CD4-positive, alpha-beta T cell treated with Interleukin-2 at 100 ng/mL for 4 hours (primary cell): Measurements from ENCODE around the gene KIAA1671.

Experiments used
- DNase-seq: peaks from one replicate; pipeline ENCODE4 v3.0.0-alpha.2; 2020; ENCODE audit warnings: low spot score

KIAA1671 gene

GRCh38 chr22:25014896-25015755 is 62.6 kb downstream of the KIAA1671 start:
- DNase-seq, result no peak

DNA sequence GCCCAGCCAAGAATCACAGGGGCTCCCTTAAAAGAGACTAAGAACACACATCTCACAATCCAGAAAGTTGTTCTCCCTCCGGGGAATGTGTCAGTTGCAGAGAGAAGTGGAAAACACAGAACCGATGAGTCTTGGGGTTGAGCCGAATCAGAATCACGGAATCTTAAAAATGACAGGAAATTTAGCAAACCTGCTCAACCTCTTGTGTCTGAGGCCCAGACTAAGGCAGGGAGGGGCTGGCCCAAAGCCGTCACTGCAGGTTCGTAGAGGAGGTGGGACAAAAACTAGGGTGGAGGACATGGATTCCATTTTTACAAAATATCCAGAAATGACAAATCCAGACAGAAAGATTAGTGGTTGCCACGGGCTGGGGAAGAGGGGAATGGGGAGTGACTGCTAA is 63.8 kb downstream of the KIAA1671 start:
- no peak for DNase-seq

DNA sequence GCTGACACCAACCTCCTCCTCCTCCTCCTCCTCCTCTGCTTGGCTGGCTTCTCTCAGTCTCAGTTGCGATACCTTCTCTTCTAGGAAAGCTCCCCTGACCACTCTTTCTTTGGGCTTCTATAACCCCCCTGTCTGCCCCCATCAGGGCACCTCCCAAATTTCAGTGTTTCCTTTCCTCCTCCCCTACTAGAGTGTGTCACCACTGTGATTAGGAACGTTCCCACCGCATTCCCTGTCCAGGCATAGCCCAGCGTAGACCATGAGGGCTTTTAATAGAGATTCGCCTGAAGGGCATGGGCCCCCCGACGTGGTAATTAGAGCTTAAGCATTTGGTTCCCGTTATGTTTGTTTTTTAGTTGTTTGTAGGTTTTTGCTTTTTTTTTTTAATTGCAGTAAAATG is 65.5 kb downstream of the KIAA1671 start:
- no peak for DNase-seq

- no peak for DNase-seq
Observed at GRCh38 chr22:25019427-25020184, 67.1 kb downstream of the KIAA1671 start.

DNA sequence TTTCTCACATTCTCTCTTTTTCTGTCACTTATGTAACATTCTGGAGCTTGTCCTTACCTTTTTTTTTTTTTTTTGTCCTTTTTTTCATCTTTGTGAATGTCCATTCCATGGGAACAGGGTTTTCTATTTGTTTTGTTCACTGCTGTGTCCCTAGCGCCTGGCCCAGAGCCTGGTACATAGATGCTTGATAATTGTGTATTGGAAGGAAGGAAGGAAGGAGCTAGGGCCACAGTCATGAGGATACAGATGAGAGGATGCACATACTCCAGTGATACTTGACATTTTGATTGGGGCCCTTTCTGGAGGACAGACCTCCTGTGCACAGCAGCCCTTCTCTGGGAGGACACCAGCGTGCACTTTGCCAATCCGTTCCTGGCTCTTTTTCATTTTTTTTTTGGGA is 68.9 kb downstream of the KIAA1671 start:
- DNase-seq, result no peak

DNA sequence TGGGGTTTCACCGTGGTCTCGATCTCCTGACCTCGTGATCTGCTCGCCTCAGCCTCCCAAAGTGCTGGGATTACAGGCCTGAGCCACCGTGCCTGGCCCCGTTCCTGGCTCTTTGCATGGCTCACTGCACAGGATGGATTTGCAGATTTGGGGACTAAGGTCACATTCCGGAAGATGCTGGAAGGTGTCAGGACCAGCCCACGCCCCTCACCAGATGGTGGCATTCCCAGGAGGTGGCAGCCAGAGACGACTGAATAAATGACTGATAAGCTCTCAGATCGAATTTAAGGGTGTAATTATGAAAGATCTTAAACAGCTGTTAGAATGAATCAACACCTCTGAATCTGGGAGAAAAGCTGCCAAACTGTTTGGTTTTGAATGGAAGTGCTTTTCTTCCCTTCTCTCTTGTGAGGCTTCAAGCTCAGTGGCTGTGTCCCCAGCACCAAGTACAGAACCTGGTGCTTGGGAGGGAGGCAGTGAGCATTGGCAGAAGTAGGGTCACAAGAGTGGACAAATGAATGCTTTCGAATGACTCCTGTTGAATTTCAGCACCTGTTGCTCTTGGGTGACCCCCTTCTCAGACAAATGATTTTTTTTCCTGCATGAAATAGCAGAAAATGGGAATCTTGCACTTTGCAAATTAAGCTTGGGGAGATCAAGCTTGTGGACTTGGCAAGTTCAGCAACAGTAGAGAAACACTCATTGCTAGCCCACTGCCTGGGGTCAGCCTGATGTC is 69.6 kb downstream of the KIAA1671 start:
- no peak for DNase-seq

- no peak for DNase-seq
Observed at GRCh38 chr22:25023879-25024278, 71.4 kb downstream of the KIAA1671 start.

DNA sequence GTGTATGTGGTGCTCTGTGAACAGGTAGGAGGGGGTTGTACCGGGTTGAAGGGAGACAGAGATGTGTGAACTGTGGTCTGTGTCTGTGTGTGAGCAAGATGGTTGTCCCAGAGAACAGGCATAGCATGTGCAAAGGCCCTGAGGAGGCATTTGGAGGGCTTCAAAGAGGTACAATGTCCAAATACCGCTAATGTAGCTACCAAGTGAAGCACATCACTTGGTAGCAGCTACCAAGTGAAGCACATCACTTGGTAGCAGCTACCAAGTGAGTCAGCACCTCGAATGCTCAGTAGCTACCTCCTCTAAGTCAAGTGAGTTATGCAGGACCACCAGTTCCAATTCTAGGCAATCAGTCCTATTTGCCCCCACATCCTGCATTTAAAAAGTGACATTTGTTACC is 72.4 kb downstream of the KIAA1671 start:
- no peak for DNase-seq

- DNase-seq, result no peak
Observed at GRCh38 chr22:25025491-25026400, 73.2 kb downstream of the KIAA1671 start.

DNA sequence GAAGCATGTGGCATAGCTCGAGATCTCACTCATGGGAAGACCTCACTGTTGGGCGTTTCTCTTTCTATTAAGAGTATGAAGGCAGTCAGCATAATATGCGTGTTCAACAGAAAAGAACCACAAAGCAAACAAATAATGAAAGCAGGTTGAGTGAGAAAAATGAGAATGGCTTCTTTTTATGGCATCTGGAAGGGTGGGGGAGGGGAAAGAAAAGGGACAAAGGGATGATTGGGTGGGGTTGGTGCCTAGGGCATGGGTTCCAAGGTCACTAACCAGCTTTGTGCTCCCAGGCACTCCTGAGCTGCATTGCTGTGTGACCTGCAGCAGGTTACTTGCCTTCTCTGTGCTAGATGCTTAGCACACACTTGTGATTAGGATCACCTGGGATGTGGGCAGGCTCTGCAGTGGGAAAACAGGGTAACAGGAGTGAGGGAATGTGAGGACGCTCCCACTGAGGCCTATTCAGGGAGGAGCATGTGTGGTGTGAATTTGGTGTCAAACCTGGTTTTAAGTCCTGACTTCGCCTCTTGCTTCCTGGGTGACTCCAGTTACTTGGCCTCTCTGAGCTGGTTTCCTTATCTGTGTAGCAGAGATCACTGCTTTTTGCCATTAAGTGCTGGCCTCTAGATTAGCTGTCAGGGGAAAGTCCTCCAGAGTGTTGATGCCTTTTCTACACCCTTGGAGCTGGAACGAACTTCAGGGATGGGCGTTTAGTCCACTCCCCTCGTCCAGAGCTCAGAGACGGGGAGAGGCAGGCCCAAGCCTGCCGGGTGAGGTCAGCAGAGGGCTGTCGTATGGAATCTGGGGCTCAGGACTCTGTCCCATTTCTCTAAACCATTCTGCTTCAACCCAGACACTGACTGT is 74.8 kb downstream of the KIAA1671 start:
- no peak for DNase-seq

GRCh38 chr22:25027959-25028840 is 75.7 kb downstream of the KIAA1671 start:
- DNase-seq, result no peak

DNA sequence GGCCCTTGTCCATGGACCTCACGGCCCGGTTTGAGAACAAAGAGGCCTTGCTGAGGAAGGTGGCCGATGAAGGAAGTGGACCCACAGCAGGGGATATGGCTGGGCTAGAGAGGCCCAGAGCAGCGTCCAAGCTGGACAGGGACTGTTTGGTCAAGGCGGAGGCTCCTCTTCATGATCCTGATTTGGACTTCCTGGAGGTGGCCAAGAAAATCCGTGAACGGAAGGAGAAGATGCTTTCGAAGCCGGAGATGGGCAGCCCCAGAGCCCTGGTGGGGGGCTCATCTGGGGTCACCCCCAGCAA is 76.3 kb downstream of the KIAA1671 start:
- DNase-seq, result no peak

GRCh38 chr22:25029181-25029580 is 76.7 kb downstream of the KIAA1671 start:
- no peak for DNase-seq

DNA sequence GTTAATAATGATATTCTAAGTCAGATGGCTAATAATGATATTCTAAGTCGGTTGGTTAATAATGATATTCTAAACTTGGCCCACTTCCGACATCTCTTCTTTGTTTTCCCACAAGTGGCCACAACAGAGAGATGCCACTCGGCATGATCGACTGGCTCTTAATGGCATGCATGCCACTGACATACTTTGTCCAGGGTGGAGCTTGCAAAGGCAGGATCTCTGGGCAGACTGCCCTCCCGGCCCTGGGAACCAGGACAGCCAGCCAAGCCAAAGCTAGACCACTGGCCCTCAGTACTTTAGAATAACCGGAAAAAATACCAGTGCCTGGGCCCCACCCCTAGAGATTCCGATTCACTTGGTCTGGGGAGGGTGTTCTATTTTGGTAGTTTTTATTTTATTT is 78.1 kb downstream of the KIAA1671 start:
- DNase-seq, result no peak

- DNase-seq, result no peak
Observed at GRCh38 chr22:25032066-25032465, 79.5 kb downstream of the KIAA1671 start.

DNA sequence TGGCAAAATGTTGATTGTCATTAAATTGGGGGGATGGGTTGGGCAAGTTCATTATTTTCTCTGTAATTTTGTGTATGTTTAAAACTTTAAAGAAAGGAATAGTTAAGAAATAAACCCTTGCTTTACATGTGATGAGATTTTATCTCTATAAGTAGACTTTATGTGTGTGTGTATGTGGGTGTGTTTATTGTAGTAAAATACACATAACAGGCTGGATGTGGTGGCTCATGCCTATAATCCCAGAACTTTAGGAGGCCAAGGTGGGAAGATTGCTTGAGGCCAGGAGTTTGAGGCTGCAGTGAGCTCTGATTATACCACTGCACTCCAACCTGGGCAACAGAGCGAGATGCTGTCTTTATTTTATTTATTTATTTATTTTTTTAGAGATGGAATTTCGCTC is 83.2 kb downstream of the KIAA1671 start:
- DNase-seq, result no peak

DNA sequence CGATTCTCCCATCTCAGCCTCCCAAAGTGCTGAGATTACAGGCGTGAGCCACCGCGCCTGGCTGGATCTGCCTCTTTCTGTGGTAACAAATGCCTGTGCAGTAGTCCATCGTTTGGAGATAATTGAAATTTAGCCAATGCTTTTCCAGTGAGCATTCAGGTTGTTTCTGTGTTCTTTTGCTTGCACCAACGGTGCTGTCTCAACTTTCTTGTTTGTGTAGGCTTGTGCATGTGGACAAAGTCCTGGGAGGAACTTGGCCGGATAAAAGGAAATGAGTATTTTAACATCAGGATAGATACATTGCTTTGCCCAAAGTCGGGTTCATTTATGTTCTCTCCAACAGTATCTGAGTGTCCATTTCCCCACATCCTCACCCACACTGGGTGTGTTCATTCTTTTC is 85.7 kb downstream of the KIAA1671 start:
- DNase-seq, result no peak

DNA sequence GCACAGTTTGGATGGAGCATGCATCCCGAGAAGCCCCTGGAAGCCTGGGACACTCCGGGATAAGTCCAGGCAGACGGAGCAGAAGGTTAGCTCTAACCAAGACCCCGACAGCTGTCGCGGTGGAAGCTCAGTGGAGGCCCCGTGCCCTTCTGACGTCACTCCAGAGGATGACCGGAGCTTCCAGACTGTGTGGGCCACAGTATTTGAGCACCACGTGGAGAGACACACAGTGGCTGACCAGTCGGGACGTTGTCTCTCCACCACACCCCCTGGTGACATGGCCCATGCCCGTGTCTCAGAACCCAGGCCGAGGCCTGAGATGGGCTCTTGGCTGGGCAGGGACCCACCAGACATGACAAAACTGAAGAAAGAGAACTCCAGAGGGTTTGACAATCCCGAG is 86.3 kb downstream of the KIAA1671 start:
- no peak for DNase-seq

DNA sequence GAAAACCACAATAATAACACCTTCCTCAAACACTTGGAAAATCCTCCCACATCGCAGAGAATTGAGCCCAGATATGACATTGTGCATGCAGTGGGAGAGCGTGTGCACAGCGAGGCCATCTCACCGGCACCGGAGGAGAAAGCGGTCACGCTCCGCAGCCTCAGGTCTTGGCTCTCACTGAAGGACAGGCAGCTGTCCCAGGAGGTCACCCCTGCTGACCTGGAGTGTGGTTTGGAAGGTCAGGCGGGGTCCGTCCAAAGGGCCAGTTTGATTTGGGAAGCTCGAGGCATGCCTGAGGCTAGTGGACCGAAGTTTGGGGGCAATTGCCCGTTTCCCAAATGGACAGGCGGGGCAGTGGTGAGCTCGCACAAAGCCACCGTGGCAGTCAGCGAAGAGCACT is 86.7 kb downstream of the KIAA1671 start:
- DNase-seq, result no peak

DNA sequence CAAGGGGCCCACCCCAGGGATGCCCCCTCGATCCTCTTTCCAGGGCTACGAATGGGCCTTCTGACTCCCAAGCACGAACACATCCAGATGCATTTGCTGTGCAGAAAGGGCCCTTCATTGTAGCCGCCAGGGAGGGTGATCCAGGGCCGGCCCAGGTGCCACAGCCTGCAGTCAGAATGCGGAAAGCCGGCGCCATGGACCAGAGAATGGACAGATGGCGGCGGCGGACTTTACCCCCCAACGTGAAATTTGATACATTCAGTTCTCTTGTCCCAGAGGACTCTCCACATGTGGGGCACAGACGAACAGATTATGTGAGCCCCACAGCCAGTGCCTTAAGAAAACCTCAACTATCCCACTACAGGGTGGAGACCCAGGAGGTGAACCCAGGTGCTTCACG is 87.2 kb downstream of the KIAA1671 start:
- no peak for DNase-seq
